Lung microvascular endothelial cell (primary cell): Measurements from ENCODE around the gene EIF2D. TPM values are rescaled to one million over a fixed set of nuclear protein-coding genes. Genes with fewer than 3 reads are reported as not detected.
"Not testable (repeated sequence)": the region's sequence is repeated elsewhere in the genome, so short reads cannot be mapped to it uniquely, and the experiment has no call there.

ENCODE experiments used
- DNase-seq, 2 donors: peaks; one replicate each; pipeline versions ENCODE4 v3.0.0 to v3.0.0-alpha.2; 2010; ENCODE audit warnings: low read depth in 2 of 2
- total RNA-seq: library from RNA; depleted of rRNA; stranded (reverse); fragments of >200 nt; gene quantifications from 2 replicates; pipeline ENCODE4 v1.2.1, GENCODE V29; 2014

Gene EIF2D
- total RNA-seq, 1 donor from 2014 or later, result 45.4 TPM

GRCh38 chr1:206586501-206587445 lies 25.5 kb downstream of the EIF2D start:
- DNase-seq, result no peak

- no peak for DNase-seq
Observed at GRCh38 chr1:206584683-206585082, 27.6 kb downstream of the EIF2D start.

- DNase-seq, result peak; percentile 72 to 80
Observed at GRCh38 chr1:206583707-206584648, 28.3 kb downstream of the EIF2D start.

- DNase-seq, result no peak
Observed at GRCh38 chr1:206582971-206583706, 29.1 kb downstream of the EIF2D start.

- DNase-seq, result no peak
Observed at GRCh38 chr1:206582537-206582936, 29.7 kb downstream of the EIF2D start.

- DNase-seq, result peak; percentile 8 to 85
Observed at GRCh38 chr1:206581571-206581981, 30.7 kb downstream of the EIF2D start.

- DNase-seq, result not testable (repeated sequence)
Observed at GRCh38 chr1:206581114-206581497, 31.2 kb downstream of the EIF2D start.

GRCh38 chr1:206580438-206581113 lies 31.7 kb downstream of the EIF2D start:
- DNase-seq, result no peak

GRCh38 chr1:206579747-206580437 lies 32.4 kb downstream of the EIF2D start:
- no peak for DNase-seq

- no peak for DNase-seq
Observed at GRCh38 chr1:206578978-206579374, 33.3 kb downstream of the EIF2D start.

GRCh38 chr1:206578068-206578977 lies 33.9 kb downstream of the EIF2D start:
- DNase-seq, result peak in 1 of 2 donors; percentile 21

GRCh38 chr1:206577626-206578025 lies 34.6 kb downstream of the EIF2D start:
- DNase-seq, result no peak

GRCh38 chr1:206575894-206576737 lies 36.1 kb downstream of the EIF2D start:
- peak; percentile 47 to 61 for DNase-seq

- peak in 1 of 2 donors; percentile 95 for DNase-seq
Observed at GRCh38 chr1:206575165-206575893, 36.9 kb downstream of the EIF2D start.

- no peak for DNase-seq
Observed at GRCh38 chr1:206573762-206574161, 38.5 kb downstream of the EIF2D start.

- DNase-seq, result no peak
Observed at GRCh38 chr1:206573319-206573718, 38.9 kb downstream of the EIF2D start.

- no peak for DNase-seq
Observed at GRCh38 chr1:206572835-206573234, 39.4 kb downstream of the EIF2D start.
